GM18858 (cell line): ENCODE results near the gene SPATS2.

Source experiments
- ATAC-seq: cut with Tn5 transposase; IDR thresholded peaks from one replicate; pipeline ENCODE4 v1.9.1; 2021; ENCODE audit not compliant: unreplicated experiment

SPATS2 gene

GRCh38 chr12:49568442-49569162, 201.3 kb downstream of the SPATS2 start:
- ATAC-seq, result peak; percentile 7
